ENCODE results near the gene IDI2. TPM values are rescaled to one million over a fixed set of nuclear protein-coding genes. Genes with fewer than 3 reads are reported as not detected.
"Not testable (repeated sequence)": the region's sequence is repeated elsewhere in the genome, so short reads cannot be mapped to it uniquely, and the experiment has no call there.

The IDI2 gene
- total RNA-seq, 1 donor from 2014 or later, result not detected

DNA sequence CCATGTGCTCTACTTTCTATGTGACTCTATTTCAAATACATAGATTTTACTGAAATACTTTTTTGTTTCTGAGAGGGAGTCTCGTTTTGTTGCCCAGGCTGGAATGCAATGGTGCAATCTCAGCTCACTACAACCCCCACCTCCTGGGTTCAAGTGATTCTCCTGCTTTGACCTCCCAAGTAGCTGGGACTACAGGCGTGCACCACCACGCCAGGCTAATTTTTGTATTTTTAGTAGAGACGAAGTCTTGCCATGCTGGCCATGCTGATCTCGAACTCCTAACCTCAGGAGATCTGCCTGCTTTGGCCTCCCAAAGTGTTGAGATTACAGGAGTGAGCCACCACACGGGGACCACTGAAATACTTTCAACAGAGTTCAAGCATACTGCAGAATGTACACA lies 19.8 kb upstream of the IDI2 start:
- no peak for DNase-seq (ENCODE audit: low read depth)
- H3K4me3 ChIP-seq (ENCODE audit: low read depth, low read length), result no peak overlapping the region
- TF ChIP-seq, protein P1, sequence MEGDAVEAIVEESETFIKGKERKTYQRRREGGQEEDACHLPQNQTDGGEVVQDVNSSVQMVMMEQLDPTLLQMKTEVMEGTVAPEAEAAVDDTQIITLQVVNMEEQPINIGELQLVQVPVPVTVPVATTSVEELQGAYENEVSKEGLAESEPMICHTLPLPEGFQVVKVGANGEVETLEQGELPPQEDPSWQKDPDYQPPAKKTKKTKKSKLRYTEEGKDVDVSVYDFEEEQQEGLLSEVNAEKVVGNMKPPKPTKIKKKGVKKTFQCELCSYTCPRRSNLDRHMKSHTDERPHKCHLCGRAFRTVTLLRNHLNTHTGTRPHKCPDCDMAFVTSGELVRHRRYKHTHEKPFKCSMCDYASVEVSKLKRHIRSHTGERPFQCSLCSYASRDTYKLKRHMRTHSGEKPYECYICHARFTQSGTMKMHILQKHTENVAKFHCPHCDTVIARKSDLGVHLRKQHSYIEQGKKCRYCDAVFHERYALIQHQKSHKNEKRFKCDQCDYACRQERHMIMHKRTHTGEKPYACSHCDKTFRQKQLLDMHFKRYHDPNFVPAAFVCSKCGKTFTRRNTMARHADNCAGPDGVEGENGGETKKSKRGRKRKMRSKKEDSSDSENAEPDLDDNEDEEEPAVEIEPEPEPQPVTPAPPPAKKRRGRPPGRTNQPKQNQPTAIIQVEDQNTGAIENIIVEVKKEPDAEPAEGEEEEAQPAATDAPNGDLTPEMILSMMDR (conservative IDR thresholded peaks at IDR 0.05; ENCODE audit: low read depth, low read length), result no peak

DNA sequence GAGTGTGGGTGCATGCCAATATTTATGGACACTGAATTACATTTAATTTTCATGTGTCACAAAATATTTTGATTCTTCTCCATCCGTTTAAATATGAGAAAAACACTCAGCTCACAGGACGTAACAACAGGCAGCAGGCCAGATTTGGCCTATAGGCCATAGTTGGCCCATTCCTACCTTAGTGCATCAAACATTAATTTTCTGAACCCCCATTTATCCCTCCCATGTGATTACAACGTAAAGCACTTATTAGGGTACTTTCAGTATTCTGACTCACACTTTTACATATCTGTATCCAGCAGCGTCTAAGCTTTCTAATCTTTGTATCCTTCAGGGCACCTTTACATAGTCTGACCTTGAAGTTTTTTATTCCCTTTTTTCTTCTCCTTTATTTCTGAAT lies 19.3 kb upstream of the IDI2 start:
- no peak for DNase-seq (ENCODE audit: low read depth)
- H3K4me3 ChIP-seq (ENCODE audit: low read depth, low read length), result no peak overlapping the region
- TF ChIP-seq, protein P1 (conservative IDR thresholded peaks at IDR 0.05; ENCODE audit: low read depth, low read length), result no peak

DNA sequence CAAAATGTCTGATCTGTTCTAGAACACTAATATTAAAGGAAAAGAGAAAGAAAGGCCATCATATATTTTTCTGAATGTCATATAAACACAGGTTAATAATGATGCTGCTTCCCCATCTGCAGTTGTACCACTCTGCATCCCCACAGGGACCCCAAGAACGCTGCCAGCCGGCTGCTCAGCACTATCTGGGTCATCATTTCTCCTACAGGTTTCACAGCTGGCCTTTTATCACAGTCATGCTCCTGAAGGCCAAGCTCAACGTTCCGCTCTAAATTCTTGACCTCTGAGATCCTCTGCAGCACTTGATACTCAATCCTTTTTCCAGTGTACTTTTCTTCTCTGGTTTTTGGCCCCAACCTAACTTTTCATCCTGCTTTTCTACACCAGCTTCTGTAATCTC lies 18.5 kb upstream of the IDI2 start:
- H3K4me3 ChIP-seq (ENCODE audit: low read depth, low read length), result no peak overlapping the region
- DNase-seq (ENCODE audit: low read depth), result no peak
- TF ChIP-seq, protein P1 (conservative IDR thresholded peaks at IDR 0.05; ENCODE audit: low read depth, low read length), result no peak

DNA sequence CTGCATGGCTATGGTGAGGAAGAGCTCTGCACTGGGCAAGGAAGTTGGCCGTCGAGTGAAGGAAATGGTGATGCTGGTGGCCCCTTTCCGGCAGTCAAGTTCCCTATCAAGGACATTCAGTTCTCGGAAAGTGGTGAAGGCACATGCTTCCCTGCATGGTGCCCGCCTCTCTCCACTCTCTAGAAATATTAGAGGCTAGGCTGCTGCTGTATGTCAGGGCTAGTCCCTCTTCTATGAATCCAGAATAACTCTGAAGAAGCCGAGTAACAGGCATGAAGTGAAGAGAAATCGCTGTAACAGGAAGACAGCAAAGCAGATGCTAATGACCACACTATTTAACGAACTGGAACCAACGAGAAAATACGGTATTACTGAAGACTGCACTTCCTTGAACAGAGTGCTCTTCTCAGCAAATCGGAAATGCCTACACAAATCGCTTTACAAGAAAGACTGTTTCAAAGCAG lies 17.9 kb upstream of the IDI2 start:
- TF ChIP-seq, protein P1 (conservative IDR thresholded peaks at IDR 0.05; ENCODE audit: low read depth, low read length), result no peak
- no peak for DNase-seq (ENCODE audit: low read depth)
- no peak overlapping the region for H3K4me3 ChIP-seq (ENCODE audit: low read depth, low read length)

DNA sequence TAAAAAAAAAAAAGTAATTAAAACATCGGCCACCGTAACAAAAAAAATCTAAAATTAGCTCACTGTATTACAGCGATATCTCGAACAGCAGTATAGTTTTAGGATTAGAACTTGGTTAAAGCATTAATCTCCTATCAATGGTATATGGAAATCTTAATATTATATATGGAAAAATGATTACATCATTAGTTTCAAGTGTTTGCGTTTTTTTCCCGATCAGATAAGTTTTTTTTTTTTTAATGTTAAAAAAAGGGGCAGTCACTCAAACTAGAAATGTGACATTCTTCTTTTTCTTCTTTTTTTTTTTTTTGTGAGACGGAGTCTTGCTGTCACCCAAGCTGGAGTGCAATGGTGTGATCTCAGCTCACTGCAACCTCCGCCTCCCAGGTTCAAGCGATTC lies 15.9 kb upstream of the IDI2 start:
- no peak for DNase-seq (ENCODE audit: low read depth)
- TF ChIP-seq, protein P1 (conservative IDR thresholded peaks at IDR 0.05; ENCODE audit: low read depth, low read length), result no peak

DNA sequence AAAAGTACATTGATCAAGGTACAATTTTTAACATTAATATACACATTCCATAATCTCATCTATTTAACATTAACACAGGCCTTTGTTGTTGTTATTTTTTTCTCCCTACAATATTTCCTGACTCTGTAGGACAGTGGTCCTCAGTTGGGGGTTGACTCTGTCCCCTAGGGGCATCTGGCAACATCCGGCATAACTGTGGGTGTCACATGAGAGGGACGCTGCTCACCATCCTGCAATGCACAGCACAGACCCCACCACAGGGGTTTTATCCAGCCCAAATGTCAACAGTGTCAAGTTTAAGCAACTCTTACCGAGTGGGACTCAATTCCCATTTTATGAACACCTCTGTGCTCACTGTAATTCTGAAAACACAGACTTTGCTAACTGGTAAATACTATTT lies 14.5 kb upstream of the IDI2 start:
- no peak overlapping the region for H3K4me3 ChIP-seq (ENCODE audit: low read depth, low read length)
- TF ChIP-seq, protein P1 (conservative IDR thresholded peaks at IDR 0.05; ENCODE audit: low read depth, low read length), result no peak
- no peak for DNase-seq (ENCODE audit: low read depth)

More for the DNA sequence above, 15.9 kb upstream of the IDI2 start:
- H3K4me3 ChIP-seq (ENCODE audit: low read depth, low read length), result no peak overlapping the region

DNA sequence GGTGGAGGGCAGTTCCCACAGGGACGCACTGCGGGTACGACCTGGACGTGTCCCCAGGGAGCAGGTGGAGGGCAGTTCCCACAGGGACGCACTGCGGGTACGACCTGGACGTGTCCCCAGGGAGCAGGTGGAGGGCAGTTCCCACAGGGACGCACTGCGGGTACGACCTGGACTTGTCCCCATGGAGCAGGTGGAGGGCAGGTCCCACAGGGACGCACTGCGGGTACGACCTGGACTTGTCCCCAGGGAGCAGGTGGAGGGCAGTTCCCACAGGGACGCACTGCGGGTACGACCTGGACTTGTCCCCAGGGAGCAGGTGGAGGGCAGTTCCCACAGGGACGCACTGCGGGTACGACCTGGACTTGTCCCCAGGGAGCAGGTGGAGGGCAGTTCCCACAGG lies 13.1 kb upstream of the IDI2 start:
- H3K4me3 ChIP-seq (ENCODE audit: low read depth, low read length); DNase-seq (ENCODE audit: low read depth): not testable (repeated sequence)

All from epithelial cell of proximal tubule (primary cell).